ENCODE measurements around the gene ANTXR2. TPM values are rescaled to one million over a fixed set of nuclear protein-coding genes. Genes with fewer than 3 reads are reported as not detected.

Gene ANTXR2
- total and polyA plus RNA-seq, 11 donors: 7.0 to 76.7 (median 46.6) TPM

DNA sequence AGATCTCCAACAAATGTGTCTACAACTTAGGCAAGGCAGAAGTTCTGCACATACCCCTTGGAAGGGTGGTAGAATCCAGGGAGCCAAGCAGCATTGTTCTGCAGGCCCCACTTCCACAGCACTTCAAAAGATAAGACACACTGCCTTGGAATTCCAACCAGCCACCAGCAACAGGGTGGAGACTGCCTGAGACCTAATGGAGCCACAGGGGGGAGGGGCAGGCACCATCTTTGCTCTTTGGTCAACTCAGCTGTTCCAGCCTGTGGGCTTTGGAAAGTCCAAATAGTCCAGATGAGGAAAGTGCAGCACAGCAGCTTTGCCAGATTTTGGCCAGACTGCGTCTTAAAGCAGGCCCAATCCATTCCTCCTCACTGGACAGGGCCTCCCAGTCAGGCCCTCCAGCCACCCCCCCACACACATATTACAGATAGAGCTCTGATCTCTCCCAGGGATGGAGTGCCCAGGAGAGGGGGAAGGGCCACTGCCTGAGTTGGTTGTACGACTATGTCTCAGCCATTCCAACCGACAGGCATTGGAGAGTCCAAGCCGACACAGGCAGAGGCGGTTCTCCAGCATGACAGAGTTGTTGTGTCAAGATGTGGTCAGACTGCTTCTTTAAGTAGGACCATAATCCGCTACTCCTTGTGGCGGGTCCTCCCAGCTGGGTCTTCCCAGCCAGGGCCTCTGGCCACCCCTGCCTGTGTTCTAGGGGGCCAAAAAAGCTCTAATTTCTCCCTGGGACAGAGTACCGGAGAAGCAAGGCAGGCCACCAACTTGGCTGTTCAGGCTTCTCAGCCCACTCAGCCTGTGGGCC lies 42.5 kb upstream of the ANTXR2 start:
- WGBS, 4 donors: 95 to 100% (median 96%) methylated on average over 4 to 8 of the region's 8 CpGs
- peaks cover 0 to 9% (median 0%) of the 10 kb centered on the region in 12 donors for H3K4me1 ChIP-seq
- no peak for DNase-seq
- ATAC-seq: no peak
- no peaks in the 10 kb centered on the region for H3K27me3 ChIP-seq
- TF ChIP-seq, protein P1, sequence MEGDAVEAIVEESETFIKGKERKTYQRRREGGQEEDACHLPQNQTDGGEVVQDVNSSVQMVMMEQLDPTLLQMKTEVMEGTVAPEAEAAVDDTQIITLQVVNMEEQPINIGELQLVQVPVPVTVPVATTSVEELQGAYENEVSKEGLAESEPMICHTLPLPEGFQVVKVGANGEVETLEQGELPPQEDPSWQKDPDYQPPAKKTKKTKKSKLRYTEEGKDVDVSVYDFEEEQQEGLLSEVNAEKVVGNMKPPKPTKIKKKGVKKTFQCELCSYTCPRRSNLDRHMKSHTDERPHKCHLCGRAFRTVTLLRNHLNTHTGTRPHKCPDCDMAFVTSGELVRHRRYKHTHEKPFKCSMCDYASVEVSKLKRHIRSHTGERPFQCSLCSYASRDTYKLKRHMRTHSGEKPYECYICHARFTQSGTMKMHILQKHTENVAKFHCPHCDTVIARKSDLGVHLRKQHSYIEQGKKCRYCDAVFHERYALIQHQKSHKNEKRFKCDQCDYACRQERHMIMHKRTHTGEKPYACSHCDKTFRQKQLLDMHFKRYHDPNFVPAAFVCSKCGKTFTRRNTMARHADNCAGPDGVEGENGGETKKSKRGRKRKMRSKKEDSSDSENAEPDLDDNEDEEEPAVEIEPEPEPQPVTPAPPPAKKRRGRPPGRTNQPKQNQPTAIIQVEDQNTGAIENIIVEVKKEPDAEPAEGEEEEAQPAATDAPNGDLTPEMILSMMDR (IDR thresholded peaks at IDR 0.05): no peak
- no peak for TF ChIP-seq POLR2A (IDR thresholded peaks at IDR 0.05)
- intact Hi-C loops (cut with DNase I): no loop called here
- no peak overlapping the region for H3K27ac ChIP-seq
- no peak overlapping the region for H3K4me3 ChIP-seq
- H3K9me3 ChIP-seq: peaks cover 0 to 17% (median 4%) of the 10 kb centered on the region in 12 donors
- no peaks in the 10 kb centered on the region for H3K36me3 ChIP-seq

DNA sequence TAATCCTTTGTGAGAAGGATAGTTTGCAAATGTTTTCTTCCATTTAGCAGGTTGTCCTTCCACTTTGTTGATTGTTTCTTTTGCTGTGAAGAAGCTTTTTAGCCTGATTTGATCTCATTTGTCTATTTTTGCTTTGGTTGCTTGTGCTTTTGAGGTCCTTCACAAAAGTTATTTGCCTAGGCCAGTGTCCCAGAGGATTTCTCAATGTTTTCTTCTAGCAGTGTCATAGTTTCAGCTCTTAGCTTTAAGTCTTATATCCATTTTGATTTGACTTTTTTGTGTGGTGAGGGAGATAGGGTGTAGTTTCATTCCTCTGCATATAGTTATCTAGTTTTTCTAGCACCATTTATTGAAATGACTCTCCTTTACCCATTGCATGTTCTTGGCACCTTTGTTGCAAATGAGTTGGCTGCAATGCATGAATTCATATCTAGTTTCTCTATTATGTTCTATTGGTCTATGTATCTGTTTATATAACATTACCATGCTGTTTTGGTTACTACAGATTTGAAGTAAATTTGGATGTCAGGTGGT lies 41.8 kb upstream of the ANTXR2 start:
- intact Hi-C loops (cut with DNase I): no loop called here
- H3K36me3 ChIP-seq: no peaks in the 10 kb centered on the region
- no peak overlapping the region for H3K27ac ChIP-seq
- H3K27me3 ChIP-seq: no peaks in the 10 kb centered on the region
- TF ChIP-seq POLR2A (IDR thresholded peaks at IDR 0.05): no peak
- TF ChIP-seq, protein P1 (IDR thresholded peaks at IDR 0.05): no peak
- H3K9me3 ChIP-seq: peaks cover 0 to 17% (median 4%) of the 10 kb centered on the region in 12 donors
- no peak for ATAC-seq
- DNase-seq: no peak
- H3K4me1 ChIP-seq: peaks cover 0 to 9% (median 0%) of the 10 kb centered on the region in 12 donors
- H3K4me3 ChIP-seq: no peak overlapping the region

DNA sequence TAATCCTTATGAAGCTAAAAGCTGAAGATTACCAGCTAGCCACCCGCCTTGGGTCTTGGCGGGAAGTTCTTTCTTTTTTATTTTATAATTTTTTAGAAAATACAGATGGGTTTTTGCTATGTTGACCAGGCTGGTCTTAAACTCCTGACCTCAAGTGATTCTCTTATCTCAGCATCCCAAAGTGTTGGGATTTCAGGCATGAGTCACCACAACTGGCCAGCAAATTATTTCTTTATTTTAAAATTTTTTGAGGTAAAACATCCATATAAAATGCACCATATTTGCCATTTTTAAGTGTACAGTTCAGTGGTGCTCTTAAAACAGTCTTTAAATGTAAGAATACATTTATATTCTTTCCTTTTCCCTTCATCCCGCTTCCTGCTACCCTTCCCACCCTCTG lies 40.6 kb upstream of the ANTXR2 start:
- no peak for ATAC-seq
- no peak for TF ChIP-seq POLR2A (IDR thresholded peaks at IDR 0.05)
- TF ChIP-seq, protein P1 (IDR thresholded peaks at IDR 0.05): no peak
- no peak for DNase-seq
- Histone ChIP-seq H3K27ac (no peak overlapping the region), H3K27me3 (no peaks in the 10 kb centered on the region), H3K4me3 (no peak overlapping the region), H3K4me1 (peaks cover 0 to 9% (median 0%) of the 10 kb centered on the region in 12 donors), H3K9me3 (peaks cover 0 to 13% (median 4%) of the 10 kb centered on the region in 12 donors), H3K36me3 (no peaks in the 10 kb centered on the region)
- intact Hi-C loops (cut with DNase I): no loop called here
- WGBS, 4 donors: 92 to 96% (median 94%) methylated on average over 3 of the region's 3 CpGs

DNA sequence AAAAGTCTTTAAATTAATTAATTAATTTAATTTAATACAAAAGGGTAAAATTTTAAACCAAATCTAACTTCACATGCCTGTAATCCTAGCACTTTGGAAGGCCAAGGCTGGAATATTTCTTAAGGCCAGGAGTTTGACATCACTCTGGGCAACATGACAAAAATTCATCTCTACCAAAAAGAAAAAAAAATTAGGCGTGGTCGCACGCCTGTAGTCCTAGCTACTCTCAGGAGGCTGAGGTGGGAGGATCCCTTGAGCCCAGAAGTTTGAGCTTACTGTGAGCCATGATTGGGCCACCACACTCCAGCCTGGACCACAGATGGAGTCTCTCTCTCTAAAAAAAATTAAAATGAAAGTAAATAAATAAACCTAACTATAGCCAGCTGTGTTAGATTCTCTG lies 39.2 kb upstream of the ANTXR2 start:
- H3K36me3 ChIP-seq: no peaks in the 10 kb centered on the region
- H3K27me3 ChIP-seq: no peaks in the 10 kb centered on the region
- peak; percentile 55 to 91 (median 76) for ATAC-seq
- H3K27ac ChIP-seq: no peak overlapping the region
- H3K4me1 ChIP-seq: peaks cover 0 to 9% (median 0%) of the 10 kb centered on the region in 12 donors
- WGBS, 4 donors: 39 to 74% (median 60%) methylated on average over 3 of the region's 3 CpGs
- intact Hi-C loops (cut with DNase I): no loop called here
- DNase-seq: peak in 2 of 5 donors; percentile 28 to 57
- H3K9me3 ChIP-seq: peaks cover 0 to 11% (median 3%) of the 10 kb centered on the region in 12 donors
- TF ChIP-seq, protein P1 (IDR thresholded peaks at IDR 0.05): no peak
- H3K4me3 ChIP-seq: no peak overlapping the region

Data from heart left ventricle (tissue), 16 donors.